Measurements from ENCODE around the gene MUC6.

DNA sequence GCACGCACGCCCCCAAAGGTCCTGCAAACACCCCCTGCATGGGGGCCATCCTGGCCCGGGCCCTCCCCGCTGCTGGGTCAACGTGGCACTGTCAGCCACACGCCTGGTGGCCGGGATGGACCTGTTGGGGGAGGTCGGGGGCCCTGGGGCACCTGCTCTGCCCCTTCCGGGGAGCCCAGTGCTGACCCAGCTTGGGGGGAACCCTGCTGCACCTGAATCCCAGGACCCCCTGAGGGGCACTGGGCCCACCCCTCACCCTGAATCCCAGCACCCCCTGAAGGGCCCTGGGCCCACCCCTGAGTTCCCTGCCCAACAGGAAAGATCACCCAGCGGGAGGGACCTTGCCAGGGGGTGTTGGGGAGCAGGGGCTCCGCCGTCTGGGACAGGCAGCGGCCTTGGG lies 413 bp upstream of the MUC6 start:
- TF ChIP-seq, protein P1, sequence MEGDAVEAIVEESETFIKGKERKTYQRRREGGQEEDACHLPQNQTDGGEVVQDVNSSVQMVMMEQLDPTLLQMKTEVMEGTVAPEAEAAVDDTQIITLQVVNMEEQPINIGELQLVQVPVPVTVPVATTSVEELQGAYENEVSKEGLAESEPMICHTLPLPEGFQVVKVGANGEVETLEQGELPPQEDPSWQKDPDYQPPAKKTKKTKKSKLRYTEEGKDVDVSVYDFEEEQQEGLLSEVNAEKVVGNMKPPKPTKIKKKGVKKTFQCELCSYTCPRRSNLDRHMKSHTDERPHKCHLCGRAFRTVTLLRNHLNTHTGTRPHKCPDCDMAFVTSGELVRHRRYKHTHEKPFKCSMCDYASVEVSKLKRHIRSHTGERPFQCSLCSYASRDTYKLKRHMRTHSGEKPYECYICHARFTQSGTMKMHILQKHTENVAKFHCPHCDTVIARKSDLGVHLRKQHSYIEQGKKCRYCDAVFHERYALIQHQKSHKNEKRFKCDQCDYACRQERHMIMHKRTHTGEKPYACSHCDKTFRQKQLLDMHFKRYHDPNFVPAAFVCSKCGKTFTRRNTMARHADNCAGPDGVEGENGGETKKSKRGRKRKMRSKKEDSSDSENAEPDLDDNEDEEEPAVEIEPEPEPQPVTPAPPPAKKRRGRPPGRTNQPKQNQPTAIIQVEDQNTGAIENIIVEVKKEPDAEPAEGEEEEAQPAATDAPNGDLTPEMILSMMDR (IDR thresholded peaks at IDR 0.05 in 4 of 5, conservative IDR thresholded peaks at IDR 0.05 in 1 of 5), result no peak
- no peak for TF ChIP-seq POLR2A (IDR thresholded peaks at IDR 0.05)
